ENCODE results near the gene B9D1.

GRCh38 chr17:19296786-19297778, 65.4 kb downstream of the B9D1 start:
- TF ChIP-seq, protein P1, sequence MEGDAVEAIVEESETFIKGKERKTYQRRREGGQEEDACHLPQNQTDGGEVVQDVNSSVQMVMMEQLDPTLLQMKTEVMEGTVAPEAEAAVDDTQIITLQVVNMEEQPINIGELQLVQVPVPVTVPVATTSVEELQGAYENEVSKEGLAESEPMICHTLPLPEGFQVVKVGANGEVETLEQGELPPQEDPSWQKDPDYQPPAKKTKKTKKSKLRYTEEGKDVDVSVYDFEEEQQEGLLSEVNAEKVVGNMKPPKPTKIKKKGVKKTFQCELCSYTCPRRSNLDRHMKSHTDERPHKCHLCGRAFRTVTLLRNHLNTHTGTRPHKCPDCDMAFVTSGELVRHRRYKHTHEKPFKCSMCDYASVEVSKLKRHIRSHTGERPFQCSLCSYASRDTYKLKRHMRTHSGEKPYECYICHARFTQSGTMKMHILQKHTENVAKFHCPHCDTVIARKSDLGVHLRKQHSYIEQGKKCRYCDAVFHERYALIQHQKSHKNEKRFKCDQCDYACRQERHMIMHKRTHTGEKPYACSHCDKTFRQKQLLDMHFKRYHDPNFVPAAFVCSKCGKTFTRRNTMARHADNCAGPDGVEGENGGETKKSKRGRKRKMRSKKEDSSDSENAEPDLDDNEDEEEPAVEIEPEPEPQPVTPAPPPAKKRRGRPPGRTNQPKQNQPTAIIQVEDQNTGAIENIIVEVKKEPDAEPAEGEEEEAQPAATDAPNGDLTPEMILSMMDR (IDR thresholded peaks at IDR 0.05), result no peak
- no peak for TF ChIP-seq POLR2A (IDR thresholded peaks at IDR 0.05)
